ENCODE results near the gene PROM2.

The PROM2 gene

DNA sequence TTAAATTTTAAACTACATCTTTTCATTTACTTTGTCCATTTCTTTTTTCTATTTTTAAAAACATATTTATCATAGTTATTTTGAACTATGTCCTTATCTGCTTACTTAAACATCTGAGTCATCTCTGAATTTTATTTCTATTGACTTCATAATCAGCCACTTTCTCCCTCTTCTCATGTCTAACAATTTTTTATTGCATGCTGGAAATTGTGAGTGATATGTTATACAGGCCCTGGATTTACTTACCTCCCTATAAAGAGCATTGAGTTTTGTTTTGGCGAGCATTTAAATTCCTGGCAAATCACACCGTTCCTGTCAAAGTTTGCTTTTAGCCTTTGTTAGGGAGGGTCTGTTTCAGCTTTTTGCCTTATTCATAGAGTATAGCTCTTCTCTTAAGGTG is 62.2 kb downstream of the PROM2 start:
- in situ Hi-C loops (cut with MboI; ENCODE audit: low sequenced_read_pairs), result no loop called here

- in situ Hi-C loops (cut with MboI; ENCODE audit: low sequenced_read_pairs), result no loop called here
Measured at GRCh38 chr2:95337829-95338228, 63.6 kb downstream of the PROM2 start.

All from HL-60/S4 treated with retinoic acid at 250 ng/mL for 4 days and 3 days (cell line).